Endodermal cell (in vitro differentiated cells): ENCODE data around the gene PTPN12. TPM values are rescaled to one million over a fixed set of nuclear protein-coding genes. Genes with fewer than 3 reads are reported as not detected.

ENCODE experiments used
- DNase-seq: peaks from one replicate; pipeline ENCODE4 v3.0.0-alpha.2; 2017
- H3K27ac ChIP-seq: 2 replicates; pipeline ENCODE4 v1.5.1; 2013; ENCODE audit warnings: mild to moderate bottlenecking, low read depth, low read length, moderate library complexity
- H3K27me3 ChIP-seq: 2 replicates; pipeline ENCODE4 v1.6.1; 2013; ENCODE audit warnings: mild to moderate bottlenecking, low read length, moderate library complexity; ENCODE audit not compliant: insufficient read depth, control insufficient read depth, poor library complexity, severe bottlenecking
- H3K36me3 ChIP-seq: 2 replicates; pipeline ENCODE4 v1.7.0; 2013; ENCODE audit warnings: mild to moderate bottlenecking, low read length, moderate library complexity; ENCODE audit not compliant: control insufficient read depth, insufficient read depth
- H3K4me1 ChIP-seq: one replicate; pipeline ENCODE4 v1.7.0; 2013; ENCODE audit warnings: low read length; ENCODE audit not compliant: control insufficient read depth, insufficient read depth
- H3K4me3 ChIP-seq: 2 replicates; pipeline ENCODE4 v1.5.1; 2013; ENCODE audit warnings: mild to moderate bottlenecking, low read length, moderate library complexity
- H3K9ac ChIP-seq: 2 replicates; pipeline ENCODE4 v1.6.1; 2013; ENCODE audit warnings: mild to moderate bottlenecking, low read length, moderate library complexity; ENCODE audit not compliant: poor library complexity, severe bottlenecking; ENCODE audit errors: extremely low read depth
- H3K9me3 ChIP-seq: 2 replicates; pipeline ENCODE4 v1.6.1; 2013; ENCODE audit warnings: mild to moderate bottlenecking, low read length, moderate library complexity; ENCODE audit not compliant: control insufficient read depth
- H3K27ac Mint-ChIP-seq: 2 replicates; pipeline ENCODE4 v1.8.0; 2020; ENCODE audit warnings: mixed read lengths
- H3K27me3 Mint-ChIP-seq: 2 replicates; pipeline ENCODE4 v1.8.0; 2021; ENCODE audit warnings: mild to moderate bottlenecking, mixed read lengths; ENCODE audit not compliant: insufficient read depth
- H3K36me3 Mint-ChIP-seq: 2 replicates; pipeline ENCODE4 v1.8.0; 2020; ENCODE audit warnings: low read depth, mixed read lengths
- H3K4me1 Mint-ChIP-seq: 2 replicates; pipeline ENCODE4 v1.8.0; 2020; ENCODE audit warnings: mixed read lengths
- H3K4me3 Mint-ChIP-seq: 2 replicates; pipeline ENCODE4 v1.8.0; 2020; ENCODE audit warnings: mild to moderate bottlenecking, moderate library complexity, mixed read lengths
- H3K9me3 Mint-ChIP-seq: 2 replicates; pipeline ENCODE4 v1.8.0; 2020; ENCODE audit warnings: mild to moderate bottlenecking, mixed read lengths
- WGBS, 2 experiments: methylation state at CpG; one replicate each; pipeline versions ENCODE4 v1.1.5 to v1.1.7; 2013; ENCODE audit warnings: missing lambda C conversion rate in 2 of 2, mixed read lengths in 1 of 2; ENCODE audit not compliant: insufficient coverage in 1 of 2, insufficient read length in 1 of 2; 5-methylcytosine and 5-hydroxymethylcytosine counted together
- total RNA-seq, 2 donors: library from RNA; stranded (reverse); fragmentation: NEBNext Ultra II Directional in 1 of 2; extraction: Animal tissue kit (Norgen Biotek cat#: 25700) in 1 of 2; gene quantifications; 2 replicates in 1 of 2; 3 replicates in 1 of 2; pipeline ENCODE4 v1.2.1, GENCODE V29; 2021
- TF ChIP-seq, protein P1 (sequence below): fragments of 200-600 bp; sonication (generic); conservative IDR thresholded peaks from 2 replicates; pipeline ENCODE4 v1.5.0; 2021; ENCODE audit warnings: antibody characterized with exemption, mild to moderate bottlenecking

The PTPN12 gene
- total RNA-seq, 2 donors from 2014 or later = 147 to 158 TPM

DNA sequence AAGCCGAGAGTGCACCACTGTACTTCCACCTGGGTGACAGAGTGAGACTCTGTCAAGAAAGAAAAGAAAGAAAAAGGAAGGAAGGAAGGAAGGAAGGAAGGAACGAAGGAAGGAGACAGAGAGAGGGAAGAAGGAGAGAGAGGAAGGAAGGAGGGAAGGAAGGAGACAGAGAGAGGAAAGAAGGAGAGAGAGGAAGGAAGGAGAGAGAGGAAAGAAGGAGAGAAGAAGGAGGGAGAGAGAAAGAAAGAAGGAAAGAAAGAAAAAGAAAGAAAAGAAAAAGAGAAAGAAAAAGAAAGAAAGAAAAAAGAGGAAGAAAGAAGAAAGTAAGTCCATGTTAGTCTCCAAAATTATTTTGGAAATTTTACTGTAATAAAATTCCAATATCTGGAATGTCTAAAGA is 125.8 kb downstream of the PTPN12 start:
- no peak overlapping the region for H3K9ac ChIP-seq
- no peaks in the 10 kb centered on the region for H3K9me3 ChIP-seq
- WGBS, 2 experiments = 92 to 98% methylated on average over 2 of the region's 2 CpGs
- no peak for DNase-seq
- H3K27ac Mint-ChIP-seq = no peak overlapping the region
- H3K27me3 Mint-ChIP-seq = no peaks in the 10 kb centered on the region
- no peaks in the 10 kb centered on the region for H3K27me3 ChIP-seq
- H3K4me3 ChIP-seq = no peak overlapping the region
- H3K36me3 ChIP-seq = peaks cover 55% of the 10 kb centered on the region
- H3K4me1 ChIP-seq = no peaks in the 10 kb centered on the region
- TF ChIP-seq, protein P1, sequence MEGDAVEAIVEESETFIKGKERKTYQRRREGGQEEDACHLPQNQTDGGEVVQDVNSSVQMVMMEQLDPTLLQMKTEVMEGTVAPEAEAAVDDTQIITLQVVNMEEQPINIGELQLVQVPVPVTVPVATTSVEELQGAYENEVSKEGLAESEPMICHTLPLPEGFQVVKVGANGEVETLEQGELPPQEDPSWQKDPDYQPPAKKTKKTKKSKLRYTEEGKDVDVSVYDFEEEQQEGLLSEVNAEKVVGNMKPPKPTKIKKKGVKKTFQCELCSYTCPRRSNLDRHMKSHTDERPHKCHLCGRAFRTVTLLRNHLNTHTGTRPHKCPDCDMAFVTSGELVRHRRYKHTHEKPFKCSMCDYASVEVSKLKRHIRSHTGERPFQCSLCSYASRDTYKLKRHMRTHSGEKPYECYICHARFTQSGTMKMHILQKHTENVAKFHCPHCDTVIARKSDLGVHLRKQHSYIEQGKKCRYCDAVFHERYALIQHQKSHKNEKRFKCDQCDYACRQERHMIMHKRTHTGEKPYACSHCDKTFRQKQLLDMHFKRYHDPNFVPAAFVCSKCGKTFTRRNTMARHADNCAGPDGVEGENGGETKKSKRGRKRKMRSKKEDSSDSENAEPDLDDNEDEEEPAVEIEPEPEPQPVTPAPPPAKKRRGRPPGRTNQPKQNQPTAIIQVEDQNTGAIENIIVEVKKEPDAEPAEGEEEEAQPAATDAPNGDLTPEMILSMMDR = no peak
- H3K4me1 Mint-ChIP-seq = no peaks in the 10 kb centered on the region
- no peaks in the 10 kb centered on the region for H3K9me3 Mint-ChIP-seq
- H3K27ac ChIP-seq = no peak overlapping the region
- no peak overlapping the region for H3K4me3 Mint-ChIP-seq
- H3K36me3 Mint-ChIP-seq = peaks cover 44% of the 10 kb centered on the region

DNA sequence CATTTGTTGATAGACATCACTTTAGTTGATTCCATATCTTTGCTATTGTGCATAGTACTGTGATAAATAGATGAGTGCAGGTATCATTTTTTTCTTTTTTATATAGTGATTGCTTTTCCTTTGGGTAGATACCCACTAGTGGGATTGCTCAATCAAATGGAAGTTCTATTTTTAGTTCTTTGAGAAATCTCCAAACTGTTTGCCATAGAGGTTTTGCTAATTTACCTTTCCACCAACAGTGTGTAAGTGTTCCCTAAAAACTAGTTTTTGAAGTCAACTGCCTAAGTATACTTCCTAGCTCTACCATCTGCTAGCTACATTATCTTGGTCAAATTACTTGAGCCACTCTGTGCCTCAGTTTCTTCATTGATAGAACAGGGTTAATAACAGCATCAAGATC is 127.6 kb downstream of the PTPN12 start:
- H3K4me1 ChIP-seq = no peaks in the 10 kb centered on the region
- peaks cover 57% of the 10 kb centered on the region for H3K36me3 ChIP-seq
- no peaks in the 10 kb centered on the region for H3K9me3 Mint-ChIP-seq
- H3K36me3 Mint-ChIP-seq = peaks cover 35% of the 10 kb centered on the region
- no peaks in the 10 kb centered on the region for H3K27me3 ChIP-seq
- no peaks in the 10 kb centered on the region for H3K27me3 Mint-ChIP-seq
- TF ChIP-seq, protein P1 = no peak
- H3K9me3 ChIP-seq = no peaks in the 10 kb centered on the region
- no peak overlapping the region for H3K9ac ChIP-seq
- no peak overlapping the region for H3K27ac Mint-ChIP-seq
- no peak overlapping the region for H3K4me3 Mint-ChIP-seq
- no peak overlapping the region for H3K4me3 ChIP-seq
- H3K4me1 Mint-ChIP-seq = no peaks in the 10 kb centered on the region
- DNase-seq = no peak
- no peak overlapping the region for H3K27ac ChIP-seq

DNA sequence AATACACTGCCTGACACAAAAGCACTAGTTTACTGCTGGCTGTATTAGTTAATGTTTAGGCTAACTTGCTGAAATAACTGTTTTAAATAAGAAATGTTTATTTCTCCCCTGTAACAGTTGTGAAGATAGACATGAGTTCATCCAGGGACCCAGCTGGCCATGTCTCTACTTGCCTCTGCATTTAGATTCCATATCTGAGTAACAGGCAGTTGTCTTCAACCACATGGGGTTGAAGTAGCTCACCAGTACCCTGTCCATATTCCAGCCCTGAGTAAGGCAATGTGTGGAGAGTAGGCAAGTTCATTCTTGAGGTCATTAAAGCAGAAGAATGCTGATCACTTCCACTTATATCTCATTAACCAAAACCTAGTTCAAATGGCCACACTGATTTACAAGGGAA is 128.1 kb downstream of the PTPN12 start:
- Histone ChIP-seq H3K9me3 (no peaks in the 10 kb centered on the region), H3K9ac (no peak overlapping the region), H3K27ac (no peak overlapping the region), H3K4me1 (no peaks in the 10 kb centered on the region), H3K4me3 (no peak overlapping the region), H3K27me3 (no peaks in the 10 kb centered on the region), H3K36me3 (peaks cover 55% of the 10 kb centered on the region)
- Mint-ChIP-seq H3K9me3 (no peaks in the 10 kb centered on the region), H3K27me3 (no peaks in the 10 kb centered on the region), H3K27ac (no peak overlapping the region), H3K4me1 (no peaks in the 10 kb centered on the region), H3K4me3 (no peak overlapping the region), H3K36me3 (peaks cover 33% of the 10 kb centered on the region)
- DNase-seq = no peak
- TF ChIP-seq, protein P1 = no peak
